AG20443 (cell line): Measurements from ENCODE around the gene FIBP.

Source experiments
- DNase-seq: peaks from one replicate; pipeline ENCODE4 v3.0.0; 2012; ENCODE audit warnings: low spot score, mixed read lengths

The FIBP gene

GRCh38 chr11:65859095-65859811, 29.0 kb downstream of the FIBP start:
- peak; percentile 93 for DNase-seq

- no peak for DNase-seq
Observed at GRCh38 chr11:65858681-65859087, 29.6 kb downstream of the FIBP start.

DNA sequence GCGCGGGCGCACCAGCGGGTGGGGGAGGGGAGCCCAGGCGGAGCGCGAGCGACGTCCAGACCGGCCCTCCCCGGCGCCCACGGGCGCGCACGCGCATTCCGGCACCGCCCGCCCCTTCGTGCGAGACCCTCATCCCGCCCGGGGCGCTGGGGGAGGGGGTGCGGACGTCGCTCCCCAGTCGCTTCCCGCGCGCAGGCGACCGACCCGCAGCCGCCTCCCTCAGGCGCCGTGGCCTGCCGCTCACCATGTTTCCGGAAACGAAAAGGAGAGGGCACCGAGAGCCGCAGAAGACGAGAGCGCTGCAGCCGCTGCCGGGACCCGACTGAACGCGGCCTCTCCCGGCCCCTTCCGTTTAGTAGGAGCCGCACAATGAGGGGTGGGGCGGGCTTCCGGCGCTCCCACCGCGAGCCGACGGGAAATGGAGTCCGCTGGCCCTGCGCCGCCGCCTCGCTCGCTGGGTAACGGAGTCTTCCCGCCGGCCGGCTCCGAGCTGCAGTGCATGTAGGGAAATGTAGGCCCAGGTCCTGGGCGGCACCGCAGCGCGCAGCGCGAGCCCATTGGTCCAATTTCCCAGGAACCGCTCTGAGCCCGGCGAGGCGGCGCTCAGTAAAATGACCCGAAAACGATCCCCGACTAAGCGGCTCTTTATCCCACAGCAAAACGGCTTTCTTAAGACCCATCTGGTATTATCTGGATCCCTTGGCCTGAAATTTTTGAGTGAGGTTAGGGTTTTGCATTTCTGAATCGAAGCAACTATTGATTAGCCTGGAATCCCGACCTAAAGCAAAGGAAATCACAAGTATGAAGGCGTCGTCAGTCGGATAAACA, 30.2 kb downstream of the FIBP start, which contains the start of gene CFL1:
CFL1 (minus strand) TSS at position 328 of the 828 bp plus-strand sequence; CDS start at position 247, 81 bp downstream.
- peak; percentile 92 for DNase-seq

DNA sequence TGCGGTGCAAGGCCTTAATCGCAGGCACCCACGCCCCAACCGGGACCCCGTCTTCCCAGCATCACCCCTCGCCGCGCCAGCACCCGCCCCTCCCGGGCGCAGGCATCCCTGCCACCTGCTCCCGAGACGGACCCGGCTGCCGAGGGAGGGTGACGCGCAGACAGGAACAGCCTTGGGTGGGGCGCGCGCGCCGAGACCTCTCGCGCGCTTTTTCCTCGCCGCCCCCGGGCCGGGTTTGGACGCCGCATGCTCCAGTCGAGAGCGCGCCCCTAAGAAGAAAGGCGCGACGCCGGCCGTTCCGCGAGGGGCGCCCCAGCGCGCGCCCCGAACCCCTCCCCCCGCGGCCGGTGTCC, 30.8 kb downstream of the FIBP start:
- DNase-seq: no peak

DNA sequence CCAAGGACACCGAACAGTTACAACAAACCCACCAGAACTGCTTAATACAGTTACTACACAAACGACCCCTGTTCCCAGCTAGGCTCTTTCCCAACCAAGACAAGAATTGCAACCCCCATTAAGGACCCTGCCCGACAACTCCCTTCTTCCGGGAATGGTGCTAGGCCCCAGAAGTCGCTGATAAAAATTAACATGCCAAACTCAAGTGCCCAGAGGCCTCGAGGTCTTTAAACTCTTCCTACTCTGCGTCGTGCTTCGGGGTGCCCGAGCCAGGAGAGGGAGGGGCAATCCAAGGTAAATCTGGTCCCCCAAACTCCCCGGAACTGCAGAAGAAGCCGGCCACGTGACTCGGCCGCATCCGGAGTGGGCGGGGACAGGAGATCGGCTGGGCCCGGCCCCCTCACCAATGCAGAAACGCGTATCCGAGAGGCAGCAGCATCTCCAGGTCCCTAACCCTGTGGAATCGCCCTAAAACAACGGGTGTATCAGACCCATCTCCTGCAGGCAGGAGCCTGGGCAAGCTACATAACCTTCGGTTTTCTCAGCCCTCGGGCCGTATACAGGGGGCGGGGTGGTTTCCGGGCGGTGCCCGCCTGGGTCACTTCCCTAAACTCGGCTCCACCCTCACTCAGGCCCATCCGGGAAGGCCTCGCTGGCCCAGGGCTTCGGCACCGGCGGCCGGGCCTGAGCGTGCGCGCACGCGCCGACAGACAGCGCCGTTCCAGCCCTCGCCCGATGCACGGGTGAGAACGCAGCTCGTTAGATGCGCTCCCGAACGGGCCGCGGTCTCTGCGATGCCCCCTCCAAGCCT, 31.4 kb downstream of the FIBP start:
- DNase-seq: peak; percentile 83

- DNase-seq: no peak
Observed at GRCh38 chr11:65855927-65856363, 32.3 kb downstream of the FIBP start.

DNA sequence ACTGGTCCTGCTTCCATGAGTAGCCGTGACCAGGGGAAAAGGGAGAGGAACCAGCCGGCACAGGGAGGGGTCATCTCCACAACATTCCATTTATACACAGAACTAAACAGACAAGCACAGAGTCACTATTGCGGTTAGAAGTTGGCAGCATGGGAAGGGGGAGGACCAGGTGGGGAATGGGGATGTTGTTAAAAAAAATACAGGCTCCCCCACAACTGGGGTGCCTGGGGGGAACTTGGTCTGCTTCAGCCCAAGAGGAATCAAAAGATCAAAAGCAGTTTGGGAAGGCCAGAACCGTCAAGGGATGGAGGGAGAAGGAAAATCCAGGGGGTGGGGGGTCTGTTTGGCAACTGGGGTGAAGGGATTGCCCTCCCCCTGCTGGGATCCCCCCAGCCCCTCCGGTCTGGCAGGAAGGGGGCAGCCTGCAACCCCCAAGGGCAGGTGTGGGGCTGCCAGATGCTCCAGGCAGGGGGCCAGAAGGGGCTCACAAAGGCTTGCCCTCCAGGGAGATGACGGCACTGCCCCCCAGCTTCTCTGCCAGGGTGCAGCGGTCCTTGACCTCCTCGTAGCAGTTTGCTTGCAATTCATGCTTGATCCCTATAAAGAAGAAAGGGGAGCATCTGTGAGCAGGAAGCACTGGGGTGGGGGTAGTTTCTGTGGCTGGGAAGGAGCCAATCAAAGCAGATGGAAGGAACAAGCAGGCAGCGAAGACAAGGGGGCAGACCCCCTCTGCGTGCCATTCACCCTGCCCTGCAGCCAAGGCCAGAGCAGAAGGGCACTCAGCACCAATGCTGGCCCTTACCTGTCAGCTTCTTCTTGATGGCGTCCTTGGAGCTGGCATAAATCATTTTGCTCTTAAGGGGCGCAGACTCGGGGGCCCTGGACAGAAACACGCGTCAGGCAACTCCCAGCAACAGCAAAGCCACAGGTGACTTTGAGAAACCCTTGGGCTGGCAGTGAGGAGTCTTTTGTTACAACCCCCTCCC, 33.1 kb downstream of the FIBP start:
- DNase-seq: no peak

DNA sequence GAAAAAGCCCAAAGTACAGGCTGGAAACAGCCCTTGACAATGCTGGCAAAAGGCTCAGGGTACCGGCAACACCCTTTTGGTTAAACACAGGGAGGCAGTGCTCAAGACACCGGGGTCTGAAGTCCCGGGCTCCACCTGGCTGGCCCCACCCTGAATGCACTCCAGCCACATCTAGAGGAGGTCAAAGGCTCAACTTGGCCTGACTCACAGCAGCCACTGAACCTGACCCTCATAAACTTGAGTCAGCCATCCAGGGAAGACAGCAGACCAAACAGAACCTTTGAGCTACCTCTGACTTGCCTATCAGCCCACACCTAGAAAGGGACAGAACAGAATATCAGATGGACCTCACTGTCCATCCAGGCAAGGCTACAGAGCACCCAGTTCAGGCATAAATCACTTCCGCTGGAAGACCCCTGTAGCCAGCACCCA, 34.1 kb downstream of the FIBP start:
- DNase-seq: no peak

DNA sequence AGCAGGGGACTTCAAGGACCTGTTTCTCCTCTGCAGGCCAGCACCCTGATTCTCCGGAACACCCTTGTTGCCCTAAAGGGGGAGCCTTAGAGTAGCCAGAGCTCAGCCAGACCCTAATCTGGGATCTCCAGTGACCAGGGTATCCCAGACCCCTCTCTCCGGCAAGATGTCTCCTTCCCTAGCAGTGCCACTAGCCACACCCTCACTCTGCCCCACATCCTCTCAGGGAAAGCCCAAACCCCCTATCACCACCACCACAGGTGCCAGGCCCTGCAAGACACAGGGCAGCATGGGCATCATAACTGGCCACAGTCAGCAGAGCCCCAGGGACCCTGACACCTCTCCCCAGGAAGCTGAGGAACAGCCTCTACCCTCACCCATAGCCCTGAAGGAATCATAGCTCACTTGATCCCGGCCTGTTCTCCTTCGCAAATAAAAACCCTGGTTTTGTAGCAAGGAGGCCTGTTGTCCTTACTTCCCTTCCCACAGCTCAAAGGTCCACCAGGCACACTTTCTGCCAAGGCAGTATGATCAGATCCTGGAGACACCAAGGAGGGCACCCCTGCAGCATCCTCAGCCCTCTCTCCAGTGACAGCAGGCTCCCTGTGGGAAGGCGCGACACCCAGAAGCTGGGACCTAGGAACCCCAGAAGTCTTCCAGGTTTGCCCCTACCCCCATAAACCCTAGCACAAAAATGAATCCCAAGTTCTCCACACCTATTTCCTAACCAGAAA, 34.9 kb downstream of the FIBP start:
- no peak for DNase-seq

- no peak for DNase-seq
Observed at GRCh38 chr11:65852508-65853245, 35.6 kb downstream of the FIBP start.

DNA sequence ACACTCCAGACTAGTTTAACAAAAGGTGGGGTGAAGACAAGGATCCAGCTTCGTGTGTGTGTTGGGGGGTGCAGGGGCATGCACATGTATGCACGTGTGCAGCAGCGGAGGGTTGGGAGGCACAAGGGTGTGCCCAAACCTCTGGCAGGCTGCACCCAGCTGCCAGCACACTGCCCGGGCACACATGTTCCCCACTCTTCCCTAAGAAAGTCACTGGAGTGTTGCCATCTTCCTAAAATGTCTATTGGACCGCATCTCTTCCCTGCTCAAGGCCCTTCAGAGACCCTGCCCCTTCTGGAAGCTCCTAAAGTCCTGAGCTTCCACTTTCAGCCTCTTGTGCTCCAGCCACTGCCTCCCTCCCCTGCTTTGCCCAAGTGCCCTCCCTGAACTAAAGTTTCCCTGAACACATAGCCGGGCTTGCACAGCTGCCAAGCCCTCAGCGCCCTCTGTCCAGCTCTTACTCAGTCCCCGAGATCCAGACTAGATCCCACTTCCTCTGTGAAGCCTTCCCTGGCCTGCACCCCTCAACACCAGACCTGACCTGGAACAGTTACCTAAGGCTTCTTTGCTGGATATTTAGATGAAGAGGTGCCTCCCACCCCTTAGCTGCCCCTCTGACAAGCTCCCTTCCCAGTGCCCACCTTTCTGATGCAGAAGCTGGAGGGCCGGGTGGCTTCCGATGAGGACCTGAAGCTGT, 36.3 kb downstream of the FIBP start:
- DNase-seq: peak; percentile 4

- peak; percentile 32 for DNase-seq
Observed at GRCh38 chr11:65851083-65851579, 37.1 kb downstream of the FIBP start.

DNA sequence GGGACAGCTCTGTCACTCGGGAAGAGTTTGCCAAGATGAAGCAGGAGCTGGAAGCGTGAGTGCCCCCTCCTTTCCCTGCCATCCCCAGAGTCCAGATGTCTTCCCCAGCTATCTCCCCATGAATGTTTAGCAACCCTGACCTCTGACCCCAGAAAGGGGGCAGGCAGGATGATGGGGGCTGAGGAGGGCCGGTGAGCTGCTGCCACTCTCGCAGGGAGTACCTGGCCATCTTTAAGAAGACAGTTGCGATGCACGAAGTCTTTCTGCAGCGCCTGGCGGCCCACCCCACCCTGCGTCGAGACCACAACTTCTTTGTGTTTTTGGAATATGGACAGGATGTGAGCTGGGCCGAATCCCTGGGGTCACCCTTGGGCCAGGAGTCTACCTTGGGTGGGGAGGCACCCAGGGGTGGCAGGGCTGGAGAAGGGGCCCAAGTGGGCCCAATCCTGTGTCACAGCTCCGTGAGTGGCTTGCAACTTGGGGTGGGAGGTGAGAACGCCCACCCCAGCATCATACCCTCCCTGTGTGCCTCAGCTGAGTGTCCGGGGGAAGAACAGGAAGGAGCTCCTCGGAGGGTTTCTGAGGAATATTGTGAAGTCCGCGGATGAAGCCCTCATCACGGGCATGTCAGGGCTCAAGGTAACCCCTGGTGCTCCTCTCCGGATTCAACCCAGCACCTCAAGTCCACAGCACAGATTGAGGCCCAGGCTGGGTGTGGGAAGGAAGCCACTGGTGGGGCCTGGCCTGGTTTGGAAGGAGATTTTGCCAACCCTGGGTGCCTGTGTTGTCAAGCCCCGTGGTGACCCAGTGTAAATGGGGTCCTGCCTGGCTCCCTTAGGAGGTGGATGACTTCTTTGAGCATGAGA, 37.8 kb downstream of the FIBP start:
- no peak for DNase-seq

- no peak for DNase-seq
Observed at GRCh38 chr11:65849771-65850216, 38.5 kb downstream of the FIBP start.

DNA sequence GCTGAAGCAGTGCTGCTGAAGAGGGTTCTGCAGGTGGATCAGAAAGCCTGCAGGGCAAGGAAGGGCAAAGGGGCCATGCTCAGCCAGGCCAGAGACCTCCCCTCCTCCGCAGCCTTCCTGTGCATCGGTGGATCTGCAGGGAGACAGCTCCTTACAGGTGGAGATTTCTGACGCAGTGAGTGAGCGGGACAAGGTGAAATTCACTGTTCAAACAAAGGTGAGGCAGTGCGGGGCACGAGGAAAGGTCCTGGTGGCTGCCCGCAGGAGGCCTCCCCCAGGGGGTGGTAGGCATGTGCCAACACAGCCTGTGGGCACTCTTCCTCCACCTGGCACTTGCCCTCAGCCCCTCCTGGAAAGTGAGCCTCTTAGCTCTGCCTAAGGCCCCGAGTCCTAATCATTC, 38.9 kb downstream of the FIBP start:
- no peak for DNase-seq

DNA sequence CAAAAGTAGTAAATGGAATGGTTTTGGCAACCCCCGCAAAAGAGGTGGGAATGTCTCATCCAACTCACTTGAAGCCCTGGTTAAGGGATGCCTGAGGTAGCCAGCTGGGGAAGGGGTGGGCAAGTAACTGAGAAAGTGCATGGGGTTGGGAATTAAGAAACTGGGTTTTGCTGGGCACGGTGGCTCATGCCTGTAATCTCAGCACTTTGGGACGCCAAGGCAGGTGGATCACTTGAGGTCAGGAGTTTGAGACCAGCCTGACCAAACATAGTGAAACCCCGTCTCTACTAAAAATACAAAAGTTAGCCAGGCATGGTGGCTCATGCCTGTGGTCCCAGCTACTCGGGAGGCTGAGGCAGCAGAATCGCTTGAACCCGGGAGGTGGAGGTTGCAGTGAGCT, 39.6 kb downstream of the FIBP start:
- peak; percentile 9 for DNase-seq

GRCh38 chr11:65847746-65848145, 40.5 kb downstream of the FIBP start:
- no peak for DNase-seq
